Naive thymus-derived CD4-positive, alpha-beta T cell (primary cell): ENCODE data around the gene DCTN4. TPM values are rescaled to one million over a fixed set of nuclear protein-coding genes. Genes with fewer than 3 reads are reported as not detected.

Source experiments
- ATAC-seq: fragments of 150-1000 bp; cut with Tn5 transposase; 2 replicates; pipeline ENCODE4 v1.10.0; 2021; ENCODE audit warnings: mild to moderate bottlenecking, moderate library complexity
- CTCF ChIA-PET: fragments of 350-600 bp; sonication (Branson Sonifier 250); formaldehyde crosslinking; loops from one replicate; lab custom pipeline; 2021; ENCODE audit warnings: antibody characterized with exemption; lab: Charles Lee
- POLR2A ChIA-PET: fragments of 350-600 bp; sonication (Branson Sonifier 250); formaldehyde crosslinking; loops from one replicate; lab custom pipeline; 2021; ENCODE audit warnings: antibody characterized with exemption, inconsistent platforms; lab: Charles Lee
- DNase-seq, 9 donors: peaks; one replicate each; pipeline versions ENCODE4 v3.0.0 to v3.0.0-alpha.2; 2020 to 2022; ENCODE audit warnings: mixed read lengths in 1 of 9
- H3K27ac ChIP-seq: one replicate; pipeline ENCODE4 v1.7.0; 2013; ENCODE audit warnings: mild to moderate bottlenecking, low read depth, low read length, moderate library complexity
- H3K27me3 ChIP-seq, 2 donors: one replicate each; pipeline ENCODE4 v1.7.0; 2013; ENCODE audit warnings: low read length in 2 of 2, mild to moderate bottlenecking in 2 of 2, moderate library complexity in 2 of 2; ENCODE audit not compliant: control insufficient read depth in 2 of 2, insufficient read depth in 2 of 2
- H3K36me3 ChIP-seq, 3 experiments: 1 replicate in 2 of 3; 2 replicates in 1 of 3; pipeline ENCODE4 v1.7.0; 2013; ENCODE audit warnings: low read length in 3 of 3, mild to moderate bottlenecking in 3 of 3, moderate library complexity in 1 of 3; ENCODE audit not compliant: insufficient read depth in 3 of 3, control insufficient read depth in 2 of 3
- H3K4me1 ChIP-seq, 2 donors: one replicate each; pipeline ENCODE4 v1.7.0; 2013; ENCODE audit warnings: low read length in 2 of 2, mild to moderate bottlenecking in 2 of 2, moderate library complexity in 1 of 2; ENCODE audit not compliant: control insufficient read depth in 2 of 2, insufficient read depth in 2 of 2
- H3K4me3 ChIP-seq: 2 replicates; pipeline ENCODE4 v1.7.0; 2013; ENCODE audit warnings: mild to moderate bottlenecking, low read length
- H3K9me3 ChIP-seq, 3 experiments: 1 replicate in 2 of 3; 2 replicates in 1 of 3; pipeline ENCODE4 v1.7.0; 2013; ENCODE audit warnings: low read length in 3 of 3; ENCODE audit not compliant: control insufficient read depth in 2 of 3
- H3K27ac Mint-ChIP-seq, 9 donors: one replicate each; pipeline ENCODE4 v1.8.0; 2020 to 2022; ENCODE audit warnings: mixed read lengths in 9 of 9, mild to moderate bottlenecking in 8 of 9, moderate library complexity in 5 of 9, inconsistent platforms in 2 of 9
- H3K27me3 Mint-ChIP-seq, 5 donors: one replicate each; pipeline ENCODE4 v1.8.0; 2021 to 2022; ENCODE audit warnings: mixed read lengths in 5 of 5, mild to moderate bottlenecking in 1 of 5
- H3K36me3 Mint-ChIP-seq, 5 donors: one replicate each; pipeline ENCODE4 v1.8.0; 2020 to 2022; ENCODE audit warnings: mixed read lengths in 5 of 5, mild to moderate bottlenecking in 3 of 5, inconsistent platforms in 1 of 5
- H3K4me1 Mint-ChIP-seq, 7 donors: one replicate each; pipeline ENCODE4 v1.8.0; 2020 to 2022; ENCODE audit warnings: mixed read lengths in 7 of 7, mild to moderate bottlenecking in 3 of 7, inconsistent platforms in 1 of 7
- H3K4me3 Mint-ChIP-seq, 10 donors: one replicate each; pipeline ENCODE4 v1.8.0; 2020 to 2022; ENCODE audit warnings: mild to moderate bottlenecking in 10 of 10, mixed read lengths in 10 of 10, moderate library complexity in 6 of 10, inconsistent platforms in 2 of 10
- H3K9me3 Mint-ChIP-seq, 11 donors: one replicate each; pipeline ENCODE4 v1.8.0; 2020 to 2022; ENCODE audit warnings: mixed read lengths in 11 of 11, mild to moderate bottlenecking in 4 of 11, inconsistent platforms in 1 of 11, moderate library complexity in 1 of 11
- intact Hi-C, 2 donors: fragments of 100-400 bp; cut with micrococcal nuclease; formaldehyde crosslinking; loops; one replicate each; pipeline ENCODE4 v1.15.1; 2023
- polyA plus RNA-seq, 2 donors: library from polyadenylated mRNA; unstranded; fragments of 300-500 nt; fragmentation: Illumina TruSeq; gene quantifications; one replicate each; pipeline ENCODE4 v1.2.3, GENCODE V29; 2021
- total RNA-seq, 6 experiments: library from RNA in 5 of 6; stranded (reverse) in 5 of 6; gene quantifications; 1 replicate in 5 of 6; 2 replicates in 1 of 6; pipeline ENCODE4 v1.2.3 and lab custom pipeline; 2021 to 2026

Gene DCTN4
- total RNA-seq (10 to 100 TPM; 42.4 to 88.2 (median 46.9) TPM), polyA plus RNA-seq (10 to 100 TPM in 1 of 2 donors, 1 to 10 TPM in 1; 9.5 to 10.5 TPM), total RNA-seq (lab: John Stamatoyannopoulos, UW) (89.2 reads per million, percentile 82 among the genes with 10 or more reads in this experiment)

DNA sequence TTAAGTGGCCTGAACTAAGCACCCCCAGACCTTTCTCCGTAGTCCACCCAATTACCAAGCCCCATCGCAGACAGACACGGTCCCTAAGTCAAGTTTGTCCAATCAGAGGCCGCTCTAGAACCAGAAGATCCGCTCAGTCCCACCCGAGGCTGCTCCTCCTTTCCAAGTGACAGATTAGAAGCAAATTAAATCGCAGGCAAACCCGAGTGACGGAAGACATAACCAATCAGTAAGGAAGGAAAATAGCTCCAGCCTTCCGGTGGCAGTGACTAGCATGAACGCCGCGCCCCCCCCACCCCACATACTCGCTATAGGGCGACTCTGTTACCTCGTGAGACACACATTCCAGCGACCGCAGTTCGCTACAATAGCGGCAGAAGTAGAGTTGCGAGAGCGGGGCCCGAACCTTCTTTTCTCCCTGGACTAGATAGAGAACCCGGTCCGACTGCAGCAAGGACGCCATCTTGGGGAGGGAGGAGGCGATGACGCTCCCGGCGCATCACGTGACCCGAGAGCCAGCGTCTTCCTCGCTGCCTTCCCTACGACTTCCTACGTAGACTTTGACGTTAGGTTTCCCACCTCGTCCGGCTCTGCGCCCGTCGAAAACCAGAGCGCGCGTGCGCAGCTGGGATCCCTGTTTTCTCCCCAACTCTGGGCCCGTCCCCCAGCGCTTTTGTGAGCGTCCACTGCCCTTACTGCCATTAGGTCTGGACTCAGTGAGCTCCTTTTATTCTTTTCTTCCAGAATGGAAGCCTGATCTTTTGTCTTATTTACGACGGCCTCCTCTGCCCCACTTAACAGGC, at the start of gene DCTN4:
DCTN4 (minus strand) TSS at position 487 of the 803 bp plus-strand sequence; CDS start at position 463, 24 bp downstream.
- peak; percentile 95 for ATAC-seq
- Histone ChIP-seq H3K27ac (peak within 1 kb of the TSS; percentile 96), H3K4me1 (peaks cover 5 to 16% of the 10 kb centered on the region in 2 donors), H3K36me3 (peaks cover 5 to 20% (median 6%) of the 10 kb centered on the region in 3 experiments), H3K9me3 (no peaks in the 10 kb centered on the region), H3K27me3 (no peaks in the 10 kb centered on the region), H3K4me3 (peak within 1 kb of the TSS; percentile 86)
- Mint-ChIP-seq H3K9me3 (peaks cover 0 to 5% (median 0%) of the 10 kb centered on the region in 11 donors), H3K27me3 (peaks cover 0 to 5% (median 0%) of the 10 kb centered on the region in 5 donors), H3K36me3 (peaks cover 0 to 25% (median 23%) of the 10 kb centered on the region in 5 donors), H3K27ac (peak within 1 kb of the TSS in 1 of 9 donors; percentile 62), H3K4me1 (peaks cover 22 to 54% (median 36%) of the 10 kb centered on the region in 7 donors), H3K4me3 (peak within 1 kb of the TSS in 3 of 10 donors; percentile 23 to 46 (median 36))
- ChIA-PET CTCF (interaction anchor here (0.7 to 2.2 kb wide), 5 partner anchors 20 to 58 kb away, joined by 3 to 13 read pairs (median 5); partner anchors contain the start of genes RBM22 and SMIM3), POLR2A (interaction anchor here (0.6 to 3.7 kb wide), 18 partner anchors 11 to 1013 kb away, joined by 3 to 30 read pairs (median 4); partner anchors contain the start of genes G3BP1, IRGM, RBM22 and RPS14)
- intact Hi-C loops, result loop anchor here (1.0 to 5.0 kb wide), 17 partner anchors 16 to 1012 kb away; partner anchors contain the start of genes RBM22 (in 2 of the 2), TCOF1 (in 2 of the 2), CD74 (in 1 of the 2) and G3BP1 (in 1 of the 2)
- DNase-seq, result peak; percentile 84 to 96 (median 94)

DNA sequence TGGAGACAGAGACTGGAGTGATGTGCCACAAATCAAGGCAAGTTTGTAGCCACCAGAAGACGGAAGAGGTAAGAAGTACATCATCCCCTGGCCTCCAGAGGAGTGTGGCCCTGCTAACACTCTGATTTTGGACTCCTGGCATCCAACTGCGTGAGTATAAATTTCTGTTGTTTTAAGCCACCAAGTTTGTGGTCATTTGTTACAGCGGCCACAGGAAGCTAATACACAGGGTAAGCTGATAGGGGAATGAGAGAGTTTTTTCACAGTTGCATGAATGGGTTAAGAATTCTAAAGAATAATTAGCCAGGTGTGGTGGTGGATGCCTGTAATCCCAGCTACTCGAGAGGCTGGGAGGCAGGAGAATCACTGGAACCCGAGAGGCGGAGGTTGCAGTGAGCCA, 45.6 kb upstream of the DCTN4 start:
- H3K4me1 Mint-ChIP-seq, result peaks cover 0 to 8% (median 5%) of the 10 kb centered on the region in 7 donors
- Histone ChIP-seq H3K4me3 (no peak overlapping the region), H3K27me3 (no peaks in the 10 kb centered on the region), H3K9me3 (no peaks in the 10 kb centered on the region), H3K4me1 (no peaks in the 10 kb centered on the region), H3K27ac (no peak overlapping the region), H3K36me3 (no peaks in the 10 kb centered on the region)
- DNase-seq (no peak), ATAC-seq (no peak)
- peaks cover 0 to 22% (median 5%) of the 10 kb centered on the region in 5 donors for H3K27me3 Mint-ChIP-seq
- peaks cover 2 to 6% (median 5%) of the 10 kb centered on the region in 5 donors for H3K36me3 Mint-ChIP-seq
- CTCF ChIA-PET, result interaction anchor here (0.7 to 2.4 kb wide), 5 partner anchors 12 to 46 kb away, joined by 3 to 24 read pairs (median 4); partner anchors contain the start of gene IRGM
- H3K27ac Mint-ChIP-seq, result no peak overlapping the region
- POLR2A ChIA-PET, result interaction anchor here (2.2 kb wide), 1 partner anchor 42 kb away, joined by 6 read pairs; the partner anchor contains the start of gene IRGM
- H3K4me3 Mint-ChIP-seq, result no peak overlapping the region
- H3K9me3 Mint-ChIP-seq, result peaks cover 0 to 5% (median 0%) of the 10 kb centered on the region in 11 donors
- intact Hi-C loops, result loop anchor here in 1 of 2 donors (5.0 kb wide), 1 partner anchor 313 kb away; no protein-coding TSS in a partner anchor

DNA sequence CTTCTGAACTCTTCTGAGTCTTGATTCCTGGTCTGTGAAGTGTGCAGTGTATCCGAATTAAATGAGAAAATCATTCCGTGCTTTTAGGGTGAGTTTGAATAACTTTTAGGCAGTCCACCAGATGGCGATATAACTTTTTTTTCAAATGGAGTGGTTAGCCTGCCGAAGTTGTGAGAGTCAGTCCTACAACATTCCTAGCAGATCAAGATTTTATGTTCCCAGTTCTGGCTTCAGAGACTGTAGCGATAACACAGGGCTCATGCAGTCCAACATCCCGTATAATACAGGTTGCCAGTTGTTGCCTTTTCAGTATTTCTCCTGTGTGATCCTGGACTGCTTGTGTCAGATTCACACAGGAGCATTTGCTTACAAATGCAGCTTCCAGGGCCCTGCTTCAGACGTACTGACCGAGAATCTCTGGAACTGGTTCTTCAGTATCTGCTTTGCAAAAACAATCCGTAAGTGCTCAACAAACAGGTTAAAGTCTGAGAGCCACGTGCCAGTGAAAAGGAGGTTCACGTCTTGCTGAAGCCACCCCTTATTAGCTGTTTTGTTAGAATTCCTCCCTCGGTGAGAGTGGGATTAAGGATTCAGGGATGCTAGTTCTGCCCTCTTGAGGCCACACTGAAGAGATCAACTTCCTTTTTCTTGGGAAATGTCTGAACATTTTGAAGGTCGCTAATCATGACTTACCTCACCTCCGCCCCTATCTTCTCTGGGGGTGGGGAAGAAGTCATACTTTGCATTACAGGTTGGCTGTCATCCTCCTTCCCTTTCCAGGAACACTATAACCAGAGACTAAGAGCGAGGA, 42.5 kb upstream of the DCTN4 start:
- Histone ChIP-seq H3K27me3 (no peaks in the 10 kb centered on the region), H3K4me1 (no peaks in the 10 kb centered on the region), H3K27ac (no peak overlapping the region), H3K36me3 (no peaks in the 10 kb centered on the region), H3K9me3 (no peaks in the 10 kb centered on the region), H3K4me3 (no peak overlapping the region)
- CTCF ChIA-PET, result interaction anchor here (0.7 to 3.1 kb wide), 11 partner anchors 12 to 100 kb away, joined by 3 to 59 read pairs (median 4); partner anchors contain the start of genes IRGM, RBM22 and SMIM3
- H3K27me3 Mint-ChIP-seq, result peaks cover 0 to 16% (median 5%) of the 10 kb centered on the region in 5 donors
- H3K27ac Mint-ChIP-seq, result no peak overlapping the region
- peaks cover 5 to 16% (median 10%) of the 10 kb centered on the region in 5 donors for H3K36me3 Mint-ChIP-seq
- ATAC-seq (peak; percentile 55), DNase-seq (peak in 7 of 9 donors; percentile 25 to 53 (median 43))
- intact Hi-C loops, result loop anchor here (1.0 to 5.0 kb wide), 8 partner anchors 23 to 363 kb away; partner anchors contain the start of gene SMIM3 (in 1 of the 2)
- peaks cover 0 to 5% (median 0%) of the 10 kb centered on the region in 11 donors for H3K9me3 Mint-ChIP-seq
- POLR2A ChIA-PET, result interaction anchor here (1.2 to 2.4 kb wide), 3 partner anchors 23 to 46 kb away, joined by 3 to 8 read pairs (median 6); partner anchors contain the start of genes DCTN4, IRGM and SMIM3
- H3K4me1 Mint-ChIP-seq, result peaks cover 0 to 18% (median 5%) of the 10 kb centered on the region in 7 donors
- peak overlapping the region in 1 of 10 donors; percentile 18 for H3K4me3 Mint-ChIP-seq

DNA sequence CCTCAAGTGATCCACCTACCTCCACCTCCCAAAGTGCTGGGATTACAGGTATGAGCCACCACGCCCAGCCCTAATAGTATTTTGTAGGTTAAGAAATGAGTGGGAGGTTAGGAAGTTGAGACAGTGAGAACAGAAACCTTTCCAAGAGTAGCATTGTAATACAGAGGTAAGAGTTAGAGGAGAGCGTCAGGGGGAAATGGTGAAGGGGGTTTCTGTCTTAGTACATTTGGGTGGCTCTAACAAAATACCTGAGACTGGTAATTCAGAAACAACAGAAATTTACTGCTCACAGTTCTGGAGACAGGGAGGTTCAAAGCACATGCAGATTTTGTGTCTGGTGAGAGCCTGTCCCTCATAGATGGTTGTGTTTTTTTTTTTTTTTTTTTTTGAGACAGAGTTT, 38.6 kb upstream of the DCTN4 start:
- H3K4me1 Mint-ChIP-seq, result peaks cover 0 to 26% (median 5%) of the 10 kb centered on the region in 7 donors
- H3K9me3 Mint-ChIP-seq, result peaks cover 0 to 8% (median 0%) of the 10 kb centered on the region in 11 donors
- no peaks in the 10 kb centered on the region for H3K27me3 Mint-ChIP-seq
- Histone ChIP-seq H3K4me1 (no peaks in the 10 kb centered on the region), H3K27me3 (no peaks in the 10 kb centered on the region), H3K27ac (no peak overlapping the region), H3K9me3 (no peaks in the 10 kb centered on the region), H3K4me3 (no peak overlapping the region), H3K36me3 (peaks cover 0 to 6% (median 0%) of the 10 kb centered on the region in 3 experiments)
- DNase-seq (no peak), ATAC-seq (no peak)
- H3K36me3 Mint-ChIP-seq, result peaks cover 0 to 24% (median 10%) of the 10 kb centered on the region in 5 donors
- intact Hi-C loops, result no loop called here
- CTCF ChIA-PET, result interaction anchor here (1.0 to 2.5 kb wide), 4 partner anchors 7 to 49 kb away, joined by 3 to 6 read pairs (median 3); partner anchors contain the start of genes IRGM and SMIM3
- POLR2A ChIA-PET, result no interaction called here
- no peak overlapping the region for H3K4me3 Mint-ChIP-seq
- H3K27ac Mint-ChIP-seq, result peak overlapping the region in 2 of 9 donors; percentile 20 to 52

DNA sequence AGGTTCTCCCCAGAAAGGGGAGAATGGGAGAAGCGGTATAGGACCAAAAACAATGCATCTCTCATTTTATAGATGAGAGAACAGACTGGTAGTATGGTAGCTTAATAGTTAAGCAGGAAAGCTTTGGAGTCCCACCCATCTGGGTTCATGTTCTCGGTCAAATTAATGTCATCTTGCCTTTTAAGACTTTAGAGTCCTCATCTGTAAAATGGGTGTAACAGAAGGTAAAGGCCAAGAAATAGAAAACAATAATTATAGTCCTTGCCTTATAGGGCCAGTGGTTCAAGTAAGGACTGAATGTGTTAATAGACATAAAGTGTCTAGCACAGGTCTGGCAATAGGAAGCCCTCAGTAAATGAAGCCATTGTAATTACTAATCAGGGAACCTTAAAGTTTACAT, 36.1 kb upstream of the DCTN4 start:
- H3K4me3 ChIP-seq, result no peak overlapping the region
- DNase-seq (no peak), ATAC-seq (no peak)
- H3K36me3 ChIP-seq, result peaks cover 0 to 6% (median 0%) of the 10 kb centered on the region in 3 experiments
- intact Hi-C loops, result loop anchor here in 1 of 2 donors (5.0 kb wide), 1 partner anchor 338 kb away; no protein-coding TSS in a partner anchor
- H3K27me3 ChIP-seq, result no peaks in the 10 kb centered on the region
- Mint-ChIP-seq H3K4me3 (no peak overlapping the region), H3K9me3 (peaks cover 0 to 8% (median 0%) of the 10 kb centered on the region in 11 donors), H3K27me3 (no peaks in the 10 kb centered on the region), H3K36me3 (peaks cover 0 to 27% (median 10%) of the 10 kb centered on the region in 5 donors), H3K4me1 (peaks cover 8 to 35% (median 17%) of the 10 kb centered on the region in 7 donors), H3K27ac (no peak overlapping the region)
- ChIA-PET POLR2A (no interaction called here), CTCF (interaction anchor here (0.8 kb wide), 1 partner anchor 11 kb away, joined by 4 read pairs; no protein-coding TSS in a partner anchor)
- H3K27ac ChIP-seq, result no peak overlapping the region
- H3K9me3 ChIP-seq, result no peaks in the 10 kb centered on the region
- H3K4me1 ChIP-seq, result peaks cover 0 to 4% of the 10 kb centered on the region in 2 donors
